OCI-LY7 (cell line): ENCODE data around the gene SAMM50.

Source experiments
- CTCF ChIP-seq: fragments of 200-600 bp; sonication (generic); conservative IDR thresholded peaks from 2 replicates; pipeline ENCODE4 v1.5.1; 2014; ENCODE audit warnings: mild to moderate bottlenecking, antibody characterized with exemption, low read length, moderate library complexity, mixed read lengths
- EZH2phosphoT487 ChIP-seq: fragments of 200-600 bp; sonication (generic); IDR thresholded peaks from 2 replicates; pipeline ENCODE4 v1.6.1; 2018; ENCODE audit warnings: low read depth, borderline replicate concordance, mild to moderate bottlenecking, mixed run types, antibody characterized with exemption, low read length, moderate library complexity, mixed read lengths

- TF ChIP-seq CTCF (no peak), EZH2phosphoT487 (no peak)
Observed at GRCh38 chr22:44004104-44004460, 48.8 kb downstream of the SAMM50 start.
